T-helper 9 cell (primary cell): ENCODE measurements around the gene SPOP.

Experiments
- DNase-seq: peaks from one replicate; pipeline ENCODE4 v3.0.0-alpha.2; 2020

The SPOP gene

DNA sequence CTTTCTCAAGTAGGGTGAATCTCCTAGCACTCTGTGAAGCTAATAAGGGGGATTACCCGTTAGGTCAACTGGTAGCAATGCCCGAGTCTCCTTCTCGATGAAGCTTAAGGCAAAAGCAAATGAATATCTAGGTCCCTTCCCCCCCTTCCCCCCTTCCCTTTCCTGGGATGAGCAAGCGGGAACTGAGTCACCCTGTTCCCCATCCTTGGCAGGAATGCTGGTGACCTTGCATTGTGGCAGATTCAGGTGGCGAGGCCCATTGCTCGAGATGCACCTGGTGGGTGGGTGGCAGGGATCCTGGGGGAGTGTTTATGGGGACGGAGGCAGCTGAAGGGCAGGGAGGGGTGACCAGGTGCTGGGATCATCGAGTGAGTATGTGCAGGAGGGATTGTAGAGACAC lies 95.1 kb downstream of the SPOP start:
- no peak for DNase-seq

DNA sequence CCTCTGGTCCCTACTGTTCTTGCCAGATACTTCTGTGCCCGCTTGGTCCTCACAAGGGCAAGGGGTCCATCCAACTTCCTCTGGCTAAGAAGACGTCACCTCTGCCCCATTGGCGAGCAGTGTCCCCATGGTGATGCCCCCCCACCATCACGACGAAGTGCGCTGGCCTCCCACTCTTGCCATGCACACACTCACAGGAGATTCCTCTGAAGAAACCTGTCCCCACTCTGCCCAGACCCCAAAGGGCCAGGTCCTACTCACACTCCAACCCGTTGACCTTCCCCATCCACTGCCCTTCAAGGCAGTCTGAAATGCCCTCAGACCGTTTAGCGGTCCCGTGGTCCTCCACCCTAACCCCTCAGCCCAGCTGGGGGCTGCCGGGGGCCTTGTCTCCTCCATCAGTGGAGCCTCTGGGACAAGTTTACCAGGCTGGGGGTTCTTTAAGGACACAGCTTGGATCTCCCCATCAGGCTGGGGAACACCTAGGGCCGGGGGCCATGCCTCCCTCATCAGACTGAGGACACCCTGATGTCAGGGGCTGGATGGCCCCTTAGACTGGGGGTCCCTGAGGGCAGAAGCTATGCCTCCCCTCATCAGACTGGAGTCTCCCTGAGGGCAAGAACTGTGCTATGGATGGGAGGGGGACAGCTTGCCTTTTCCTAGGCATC lies 95.7 kb downstream of the SPOP start:
- DNase-seq: no peak

GRCh38 chr17:49581648-49581998 lies 96.3 kb downstream of the SPOP start:
- DNase-seq: no peak

GRCh38 chr17:49580981-49581647 lies 96.8 kb downstream of the SPOP start:
- DNase-seq: no peak

DNA sequence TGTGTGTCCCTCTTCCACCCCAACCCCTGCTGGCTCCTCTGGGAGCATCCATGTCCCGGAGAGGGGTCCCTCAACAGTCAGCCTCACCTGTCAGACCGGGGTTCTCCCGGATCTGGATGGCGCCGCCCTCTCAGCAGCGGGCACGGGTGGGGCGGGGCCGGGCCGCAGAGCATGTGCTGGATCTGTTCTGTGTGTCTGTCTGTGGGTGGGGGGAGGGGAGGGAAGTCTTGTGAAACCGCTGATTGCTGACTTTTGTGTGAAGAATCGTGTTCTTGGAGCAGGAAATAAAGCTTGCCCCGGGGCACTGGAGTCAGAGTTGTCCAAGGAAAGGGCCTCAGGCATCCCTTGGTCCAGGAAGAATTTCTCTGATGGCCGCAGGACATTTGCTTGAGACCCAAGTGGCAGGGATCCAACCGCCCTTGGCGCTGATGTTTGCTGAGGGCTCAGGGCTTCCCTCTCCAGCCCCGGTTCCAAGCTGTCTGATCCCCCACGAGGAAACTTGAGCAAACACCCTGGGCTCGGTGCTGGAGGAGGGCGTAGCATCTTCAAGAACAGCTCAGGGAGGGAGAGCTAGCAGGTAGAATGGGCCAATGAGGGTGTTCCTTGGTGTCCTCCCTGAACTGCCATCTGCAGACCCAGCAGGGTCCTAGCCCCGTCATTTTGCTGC lies 97.7 kb downstream of the SPOP start:
- DNase-seq: no peak

DNA sequence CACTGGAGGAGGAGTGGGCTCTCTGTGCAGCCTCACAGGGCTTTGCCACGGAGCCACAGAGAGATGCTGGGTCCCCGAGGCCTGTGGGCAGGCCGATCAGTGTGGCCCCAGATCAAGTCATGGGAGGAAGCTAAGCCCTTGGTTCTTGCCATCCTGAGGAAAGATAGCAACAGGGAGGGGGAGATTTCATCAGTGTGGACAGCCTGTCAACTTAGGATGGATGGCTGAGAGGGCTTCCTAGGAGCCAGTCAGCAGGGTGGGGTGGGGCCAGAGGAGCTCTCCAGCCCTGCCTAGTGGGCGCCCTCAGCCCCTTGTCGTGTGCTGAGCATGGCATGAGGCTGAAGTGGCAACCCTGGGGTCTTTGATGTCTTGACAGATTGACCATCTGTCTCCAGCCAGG lies 98.4 kb downstream of the SPOP start:
- no peak for DNase-seq

- no peak for DNase-seq
Observed at GRCh38 chr17:49578952-49579500, 98.9 kb downstream of the SPOP start.

DNA sequence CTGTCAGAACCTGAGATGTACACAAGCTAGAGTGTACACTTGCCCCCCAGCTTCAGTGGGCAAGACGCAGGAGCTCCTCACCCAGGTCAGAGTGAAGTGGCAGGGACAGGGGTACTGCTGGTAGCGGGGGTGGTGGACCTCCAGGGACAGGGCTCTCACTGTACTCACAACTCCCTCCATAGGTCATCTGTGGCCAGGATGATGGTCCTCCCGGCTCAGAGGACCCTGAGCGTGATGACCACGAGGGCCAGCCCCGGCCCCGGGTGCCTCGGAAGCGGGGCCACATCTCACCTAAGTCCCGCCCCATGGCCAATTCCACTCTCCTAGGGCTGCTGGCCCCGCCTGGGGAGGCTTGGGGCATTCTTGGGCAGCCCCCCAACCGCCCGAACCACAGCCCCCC lies 99.5 kb downstream of the SPOP start:
- no peak for DNase-seq

- no peak for DNase-seq
Observed at GRCh38 chr17:49577963-49578362, 99.9 kb downstream of the SPOP start.

- DNase-seq: no peak
Observed at GRCh38 chr17:49577650-49577934, 100.3 kb downstream of the SPOP start.

DNA sequence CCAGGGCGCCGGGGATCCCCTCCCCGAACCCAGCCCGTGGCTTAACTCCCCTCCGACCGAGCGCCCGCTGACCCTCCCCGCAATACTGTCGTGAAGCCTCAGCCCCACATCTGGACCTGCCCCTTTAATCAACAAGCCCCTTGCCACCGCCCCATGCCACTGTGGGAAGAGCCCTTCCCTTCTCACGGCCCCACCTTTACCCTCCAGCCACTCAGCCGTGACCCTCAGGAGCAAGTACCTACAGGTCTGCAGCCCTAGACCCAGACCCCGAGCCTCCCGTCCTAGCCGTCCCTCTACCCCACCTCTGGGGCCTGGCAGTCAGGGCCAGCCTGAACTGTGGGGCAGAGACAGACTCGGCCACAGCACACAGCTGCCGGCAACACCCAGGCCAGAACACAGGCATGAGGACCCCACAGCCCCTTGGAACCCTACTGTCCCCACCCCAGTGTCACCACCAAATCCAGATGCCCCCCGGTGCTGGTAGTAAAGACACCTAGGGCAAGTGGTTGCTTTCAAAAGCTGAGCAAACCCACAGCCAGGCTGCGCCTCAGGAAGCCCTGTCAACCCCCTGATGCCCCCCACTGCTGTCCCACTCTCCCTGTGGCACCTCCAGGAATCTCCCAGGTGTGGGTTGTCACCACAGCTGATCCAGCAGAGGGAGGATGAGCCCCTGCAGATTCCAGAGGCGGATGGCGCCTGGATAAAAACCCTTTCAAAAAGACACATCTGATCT lies 100.8 kb downstream of the SPOP start:
- no peak for DNase-seq

- no peak for DNase-seq
Observed at GRCh38 chr17:49576088-49576916, 101.6 kb downstream of the SPOP start.

DNA sequence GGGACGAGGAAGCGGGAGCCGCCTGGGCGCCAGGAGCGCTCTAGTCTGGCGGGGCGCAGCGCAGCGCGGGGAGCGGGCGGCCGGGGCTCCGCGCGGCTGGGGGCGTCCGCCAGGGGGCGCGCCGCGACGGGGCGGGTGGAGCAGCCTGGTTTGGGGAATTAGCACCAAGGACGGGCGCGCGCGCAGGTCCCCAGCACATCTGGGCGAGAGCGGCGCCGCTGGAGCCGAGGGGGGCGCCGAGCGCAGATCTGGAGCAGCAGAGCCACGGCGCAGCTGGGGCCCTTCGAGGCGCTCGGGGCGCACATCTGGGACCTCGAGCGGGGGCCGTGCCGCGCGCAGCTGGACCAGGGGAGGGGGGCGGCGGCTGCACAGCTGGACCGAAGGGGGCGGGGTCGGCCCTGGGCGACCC lies 102.2 kb downstream of the SPOP start, which contains the start of gene NXPH3:
Gene NXPH3, plus strand, starts transcription at position 193 of the 409 bp plus-strand sequence. CDS start 349 bp downstream, outside the sequence.
- DNase-seq: peak; percentile 58

- DNase-seq: no peak
Observed at GRCh38 chr17:49574945-49575678, 102.8 kb downstream of the SPOP start.

- no peak for DNase-seq
Observed at GRCh38 chr17:49574323-49574781, 103.5 kb downstream of the SPOP start.

DNA sequence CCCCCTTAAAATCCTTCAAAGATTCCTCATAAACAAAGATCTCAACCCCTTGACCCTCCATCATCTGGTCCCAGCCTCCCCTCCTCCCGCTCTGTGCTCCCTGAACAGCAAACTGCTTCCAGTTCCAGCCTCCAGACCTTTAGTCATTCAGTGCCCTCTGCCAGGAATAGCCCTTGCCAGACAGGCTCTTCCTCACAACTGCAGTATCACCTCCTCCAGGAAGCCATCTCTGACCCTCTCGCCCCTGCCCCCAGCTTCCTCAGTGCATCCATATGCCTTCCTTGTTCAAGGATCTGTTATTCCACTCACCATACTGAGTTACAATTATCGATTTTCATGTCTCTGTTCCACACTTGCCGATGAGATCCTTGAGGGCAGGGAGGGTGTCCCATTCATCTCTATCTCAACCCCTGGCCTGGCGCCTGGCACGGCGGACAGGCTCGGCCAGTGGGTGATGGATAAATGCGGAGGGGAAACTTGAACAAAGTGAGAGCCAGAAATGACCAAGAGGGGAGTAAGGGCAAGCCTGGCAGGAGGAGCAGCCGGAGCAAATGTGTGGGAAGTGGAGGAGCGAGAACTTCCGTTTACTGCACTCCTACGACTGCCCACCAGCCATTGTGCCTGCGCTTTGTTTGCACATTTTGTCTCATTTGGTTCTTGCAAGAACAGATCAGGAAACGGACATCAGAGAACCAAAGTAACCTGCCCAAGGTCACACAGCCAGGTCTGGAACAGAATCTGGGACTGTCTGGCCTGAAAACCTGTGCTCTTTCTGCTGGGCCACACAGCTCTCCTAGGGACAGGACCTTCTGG lies 104.2 kb downstream of the SPOP start:
- DNase-seq: no peak

GRCh38 chr17:49572806-49573420 lies 105.0 kb downstream of the SPOP start:
- DNase-seq: no peak

DNA sequence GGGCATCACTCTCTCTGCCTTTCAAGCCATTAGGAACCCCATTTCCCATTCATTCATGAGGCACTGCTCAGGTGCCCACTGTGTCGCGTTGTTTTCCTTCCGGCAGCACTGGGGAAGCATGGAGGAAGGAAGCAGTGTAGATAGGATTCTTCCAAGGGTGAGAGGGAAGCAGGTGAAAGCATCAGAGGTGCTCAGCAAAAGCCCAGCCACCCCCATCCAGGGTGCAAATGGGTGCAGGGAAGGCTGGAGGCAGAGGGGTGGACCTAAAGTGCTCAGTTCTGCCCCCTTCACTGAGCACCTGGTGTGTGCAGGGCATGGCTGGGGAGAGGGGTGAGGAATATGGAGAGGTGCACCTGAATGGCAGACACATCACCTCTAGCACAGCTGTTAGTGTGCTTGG lies 105.7 kb downstream of the SPOP start:
- DNase-seq: no peak

- no peak for DNase-seq
Observed at GRCh38 chr17:49571764-49572163, 106.1 kb downstream of the SPOP start.

GRCh38 chr17:49571283-49571682 lies 106.6 kb downstream of the SPOP start:
- DNase-seq: no peak
